RWPE2 (cell line): ENCODE results near the gene ZFPM1.

Experiments used
- ATAC-seq: fragments of 200-7000 bp; cut with Tn5 transposase; 3 replicates; pipeline ENCODE4 v1.9.1; 2021; ENCODE audit warnings: low read depth
- DNase-seq: peaks from one replicate; pipeline ENCODE4 v3.0.0-alpha.2; 2020; ENCODE audit warnings: low spot score
- H3K27ac ChIP-seq: fragments of 450-650 bp; 2 replicates; pipeline ENCODE4 v1.5.1; 2017; ENCODE audit warnings: mild to moderate bottlenecking; ENCODE audit not compliant: poor library complexity, severe bottlenecking
- H3K27me3 ChIP-seq: fragments of 250-450 bp; sonication (Bioruptor Pico); 2 replicates; pipeline ENCODE4 v1.5.1; 2021; ENCODE audit warnings: mild to moderate bottlenecking, moderate library complexity; ENCODE audit not compliant: insufficient read depth, poor library complexity, severe bottlenecking
- H3K36me3 ChIP-seq: fragments of 250-450 bp; sonication (Bioruptor Pico); 2 replicates; pipeline ENCODE4 v1.5.1; 2020; ENCODE audit warnings: low read depth, mild to moderate bottlenecking, moderate library complexity
- H3K4me1 ChIP-seq: fragments of 250-450 bp; sonication (Bioruptor Pico); 2 replicates; pipeline ENCODE4 v1.5.1; 2021; ENCODE audit warnings: mild to moderate bottlenecking, moderate library complexity; ENCODE audit not compliant: insufficient read depth, poor library complexity, severe bottlenecking
- H3K4me3 ChIP-seq: fragments of 250-450 bp; sonication (Bioruptor Pico); 2 replicates; pipeline ENCODE4 v1.5.1; 2021; ENCODE audit warnings: mild to moderate bottlenecking, moderate library complexity; ENCODE audit not compliant: severe bottlenecking
- H3K9me3 ChIP-seq: fragments of 250-450 bp; sonication (Bioruptor Pico); 2 replicates; pipeline ENCODE4 v1.5.1; 2021; ENCODE audit warnings: mild to moderate bottlenecking, moderate library complexity; ENCODE audit not compliant: severe bottlenecking
- CTCF ChIP-seq: fragments of 450-650 bp; IDR thresholded peaks from one replicate; pipeline ENCODE4 v1.5.1; 2017; ENCODE audit warnings: mild to moderate bottlenecking, moderate library complexity; ENCODE audit not compliant: poor library complexity, severe bottlenecking

ZFPM1 gene

DNA sequence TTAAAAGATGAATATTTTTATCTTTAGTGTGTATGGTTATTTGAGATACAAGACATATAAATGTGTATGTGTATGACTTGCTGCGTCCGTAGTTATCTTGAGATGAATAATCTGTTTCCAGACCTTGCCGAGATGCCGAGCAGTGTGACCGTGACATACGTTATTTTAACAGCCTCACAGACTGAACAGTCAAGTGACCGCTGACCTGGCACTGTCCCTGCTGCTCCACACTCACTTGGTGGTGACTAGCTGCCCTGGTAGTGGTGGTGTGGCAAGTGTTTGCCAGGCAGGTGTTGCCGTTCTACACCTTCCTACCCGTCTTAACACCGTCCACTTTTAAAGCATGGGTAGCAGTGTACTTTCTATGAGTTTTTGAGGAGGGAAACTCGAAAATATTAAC lies 122.2 kb downstream of the ZFPM1 start:
- no peak for DNase-seq
- H3K4me1 ChIP-seq: peaks cover 3% of the 10 kb centered on the region
- no peaks in the 10 kb centered on the region for H3K27me3 ChIP-seq
- H3K4me3 ChIP-seq: no peak overlapping the region
- H3K9me3 ChIP-seq: no peaks in the 10 kb centered on the region
- H3K36me3 ChIP-seq: peaks cover 71% of the 10 kb centered on the region
- no peak overlapping the region for H3K27ac ChIP-seq
- no peak for ATAC-seq
- no peak for TF ChIP-seq CTCF

DNA sequence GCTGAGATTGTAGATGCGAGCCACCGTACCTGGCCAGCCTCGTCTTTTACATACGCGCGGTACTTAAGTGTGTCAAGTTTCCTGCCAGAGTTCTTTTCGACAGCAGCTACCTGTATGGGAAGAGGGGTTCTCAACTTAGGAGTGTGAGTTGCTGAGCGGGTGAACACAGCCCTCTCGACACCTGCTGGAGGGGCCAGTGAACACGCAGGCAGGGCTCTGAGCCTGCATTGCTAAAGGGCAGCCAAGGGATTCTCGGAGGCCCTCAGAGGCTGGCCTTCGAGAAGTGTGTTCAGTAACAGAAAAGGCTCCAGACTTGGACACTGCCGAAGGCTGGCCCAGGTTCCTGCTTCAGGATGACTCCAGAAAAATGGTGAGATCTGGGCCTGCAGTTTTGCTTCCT lies 123.2 kb downstream of the ZFPM1 start:
- DNase-seq (no peak), ATAC-seq (no peak)
- no peak overlapping the region for H3K27ac ChIP-seq
- H3K9me3 ChIP-seq: no peaks in the 10 kb centered on the region
- no peak for TF ChIP-seq CTCF
- H3K4me3 ChIP-seq: no peak overlapping the region
- H3K4me1 ChIP-seq: peaks cover 3% of the 10 kb centered on the region
- peaks cover 82% of the 10 kb centered on the region for H3K36me3 ChIP-seq
- H3K27me3 ChIP-seq: no peaks in the 10 kb centered on the region

- H3K27me3 ChIP-seq: no peaks in the 10 kb centered on the region
- no peaks in the 10 kb centered on the region for H3K4me1 ChIP-seq
- ATAC-seq (no peak), DNase-seq (no peak)
- no peak overlapping the region for H3K4me3 ChIP-seq
- H3K27ac ChIP-seq: no peak overlapping the region
- H3K9me3 ChIP-seq: no peaks in the 10 kb centered on the region
- peaks cover 79% of the 10 kb centered on the region for H3K36me3 ChIP-seq
- no peak for TF ChIP-seq CTCF
These were observed 124.1 kb downstream of the ZFPM1 start for GRCh38 chr16:88577166-88577565.

DNA sequence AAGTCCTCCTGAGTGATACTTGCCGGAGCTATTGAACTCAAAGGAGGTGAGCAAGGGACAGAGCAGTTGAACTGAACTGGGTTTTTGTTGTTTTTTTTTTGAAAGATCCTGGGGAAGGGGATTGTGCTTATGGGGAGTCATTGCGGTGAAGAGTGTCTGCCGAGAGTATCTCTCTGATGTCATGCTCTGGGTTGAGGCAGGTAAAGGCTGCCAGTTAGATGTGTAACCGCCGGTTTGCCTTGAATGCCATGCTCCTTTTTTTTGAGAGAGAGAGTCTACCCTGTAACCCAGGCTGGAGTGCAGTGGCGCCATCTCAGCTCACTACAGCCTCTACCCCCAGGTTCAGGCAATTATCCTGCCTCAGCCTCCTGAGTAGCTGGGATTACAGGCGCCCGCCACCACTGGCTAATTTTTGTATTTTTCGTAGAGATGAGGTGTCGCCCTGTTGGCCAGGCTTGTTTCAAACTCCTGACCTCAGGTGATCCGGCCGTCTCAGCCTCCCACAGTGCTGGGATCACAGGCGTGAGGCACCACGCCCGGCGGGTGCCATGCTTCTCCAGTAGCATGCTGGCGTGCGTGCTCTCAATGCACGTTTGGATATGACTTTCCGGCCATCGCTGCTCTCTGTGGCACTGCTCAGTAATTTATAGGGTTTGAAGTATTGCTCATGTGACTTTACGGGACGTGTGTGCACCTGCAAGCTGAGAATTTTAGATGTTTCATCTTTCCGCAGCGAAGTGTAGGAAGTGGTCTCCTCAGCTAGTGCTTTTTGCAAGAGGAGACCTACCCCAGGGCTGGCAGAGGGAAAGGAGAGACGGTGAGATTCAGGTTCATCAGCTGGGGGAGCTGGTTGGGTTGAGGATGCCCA lies 125.6 kb downstream of the ZFPM1 start:
- H3K9me3 ChIP-seq: no peaks in the 10 kb centered on the region
- H3K4me1 ChIP-seq: no peaks in the 10 kb centered on the region
- H3K36me3 ChIP-seq: peaks cover 80% of the 10 kb centered on the region
- TF ChIP-seq CTCF: no peak
- H3K4me3 ChIP-seq: no peak overlapping the region
- DNase-seq: no peak
- H3K27ac ChIP-seq: no peak overlapping the region
- ATAC-seq: no peak
- H3K27me3 ChIP-seq: no peaks in the 10 kb centered on the region

DNA sequence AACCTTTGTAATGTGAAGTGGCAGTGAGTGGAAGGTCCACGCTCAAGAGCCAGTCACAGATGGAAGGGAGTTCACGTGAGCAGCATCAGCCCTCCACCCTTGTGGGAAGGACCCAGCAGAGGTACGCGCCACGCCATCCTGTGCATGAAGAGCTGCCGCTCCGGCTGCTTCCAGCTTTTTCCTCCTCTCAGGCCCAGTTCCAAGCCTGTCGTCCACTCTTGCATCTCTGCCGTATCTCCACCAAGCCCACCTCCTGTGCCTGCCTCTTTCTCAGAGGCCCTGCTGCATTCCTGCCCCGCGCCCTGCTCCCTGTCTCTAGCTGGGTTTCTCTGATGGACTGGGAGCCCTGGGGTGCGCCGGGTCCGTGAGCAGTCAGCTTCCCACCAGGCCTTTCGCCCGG lies 127.3 kb downstream of the ZFPM1 start:
- no peak for ATAC-seq
- Histone ChIP-seq H3K27me3 (no peaks in the 10 kb centered on the region), H3K4me1 (no peaks in the 10 kb centered on the region), H3K27ac (no peak overlapping the region), H3K9me3 (no peaks in the 10 kb centered on the region), H3K36me3 (peaks cover 79% of the 10 kb centered on the region), H3K4me3 (no peak overlapping the region)
- TF ChIP-seq CTCF: no peak
- no peak for DNase-seq
